CD4-positive, alpha-beta T cell treated with Interleukin-4 for 4 hours (primary cell): ENCODE data around the gene MTCP1.

Experiments
- DNase-seq: peaks from one replicate; pipeline ENCODE4 v3.0.0-alpha.2; 2020

The MTCP1 gene

GRCh38 chrX:155070975-155071693 is at the start of gene MTCP1, which contains the start of the genes BRCC3 and CMC4:
Gene MTCP1 (minus strand): TSS chrX:155071136. CDS start chrX:155066010, 5,126 bp downstream.
Gene BRCC3 (plus strand): TSS chrX:155071508. CDS start chrX:155071528, 20 bp downstream.
Gene CMC4 (minus strand): TSS chrX:155071136. CDS start chrX:155064023, 7,113 bp downstream.
- peak; percentile 75 for DNase-seq

DNA sequence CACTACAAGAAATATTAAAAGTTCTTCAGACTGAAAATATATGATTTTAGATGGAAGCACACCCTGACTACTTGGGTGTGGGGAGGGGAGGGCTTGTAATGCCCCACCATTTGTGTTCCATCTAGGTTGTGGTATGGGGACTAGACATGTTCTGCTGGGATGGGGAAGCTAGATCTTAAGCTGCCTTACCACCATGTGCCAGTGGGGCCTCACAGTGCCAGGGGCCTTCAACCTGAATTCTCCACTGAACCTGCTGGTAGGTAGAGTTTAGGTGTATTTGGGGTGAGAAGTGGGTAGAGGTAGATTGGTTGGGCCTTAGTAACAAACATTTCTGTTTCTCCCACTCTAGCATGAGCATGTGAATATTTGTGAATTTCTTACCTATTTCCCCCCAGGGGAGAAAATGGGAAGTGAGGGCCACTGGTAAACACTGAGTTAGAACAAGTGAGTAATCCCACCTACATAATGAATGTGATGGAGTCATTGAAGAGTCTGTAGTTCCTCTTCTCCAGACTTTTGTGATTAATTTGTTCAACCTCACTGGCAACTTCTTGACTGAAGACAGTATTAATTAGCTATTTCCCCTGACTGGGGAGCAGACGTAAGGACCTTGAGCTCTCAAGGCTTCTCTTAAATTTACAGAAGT is 44.4 kb upstream of the MTCP1 start:
- no peak for DNase-seq

- no peak for DNase-seq
Observed at GRCh38 chrX:155113097-155113496, 42.2 kb upstream of the MTCP1 start.

DNA sequence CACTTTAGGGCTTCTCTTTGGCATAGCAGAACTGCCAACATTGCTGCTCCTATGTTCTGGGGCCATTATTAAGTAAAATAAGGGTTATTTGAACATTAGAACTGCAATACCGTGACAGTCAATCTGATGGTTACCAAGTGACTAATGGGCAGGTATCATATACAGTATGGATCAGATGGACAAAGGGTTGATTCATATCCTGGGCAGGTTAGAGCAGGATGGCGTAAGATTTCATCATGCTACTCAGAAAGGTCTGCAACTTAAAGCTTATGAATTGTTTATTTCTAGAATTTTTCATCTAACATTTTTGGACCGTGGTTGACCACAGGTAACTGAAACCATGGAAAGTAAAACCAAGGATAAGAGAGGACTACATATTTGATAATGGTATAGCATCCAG is 41.2 kb upstream of the MTCP1 start:
- no peak for DNase-seq

DNA sequence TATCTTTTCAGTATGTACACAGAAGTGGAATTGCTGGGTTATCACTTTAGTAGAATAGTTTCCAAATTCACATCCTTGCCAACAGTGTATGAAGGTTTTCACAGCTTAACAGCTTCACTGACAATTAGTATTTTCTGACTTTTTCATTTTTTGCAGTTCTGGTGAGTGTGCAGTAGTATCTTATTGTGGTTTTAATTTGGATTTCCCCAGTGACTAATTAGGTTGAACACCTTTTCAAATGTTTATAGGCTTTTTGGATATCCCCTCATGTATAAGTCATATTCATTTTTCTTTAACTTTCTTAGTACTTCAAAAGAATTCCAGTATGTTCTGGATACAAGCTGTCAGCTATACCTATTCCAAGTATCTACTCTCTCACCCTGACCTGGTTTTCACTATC is 37.5 kb upstream of the MTCP1 start:
- peak; percentile 0 for DNase-seq

GRCh38 chrX:155105919-155106318 is 35.0 kb upstream of the MTCP1 start:
- no peak for DNase-seq

GRCh38 chrX:155094468-155095061 is 23.6 kb upstream of the MTCP1 start:
- DNase-seq = peak; percentile 41

DNA sequence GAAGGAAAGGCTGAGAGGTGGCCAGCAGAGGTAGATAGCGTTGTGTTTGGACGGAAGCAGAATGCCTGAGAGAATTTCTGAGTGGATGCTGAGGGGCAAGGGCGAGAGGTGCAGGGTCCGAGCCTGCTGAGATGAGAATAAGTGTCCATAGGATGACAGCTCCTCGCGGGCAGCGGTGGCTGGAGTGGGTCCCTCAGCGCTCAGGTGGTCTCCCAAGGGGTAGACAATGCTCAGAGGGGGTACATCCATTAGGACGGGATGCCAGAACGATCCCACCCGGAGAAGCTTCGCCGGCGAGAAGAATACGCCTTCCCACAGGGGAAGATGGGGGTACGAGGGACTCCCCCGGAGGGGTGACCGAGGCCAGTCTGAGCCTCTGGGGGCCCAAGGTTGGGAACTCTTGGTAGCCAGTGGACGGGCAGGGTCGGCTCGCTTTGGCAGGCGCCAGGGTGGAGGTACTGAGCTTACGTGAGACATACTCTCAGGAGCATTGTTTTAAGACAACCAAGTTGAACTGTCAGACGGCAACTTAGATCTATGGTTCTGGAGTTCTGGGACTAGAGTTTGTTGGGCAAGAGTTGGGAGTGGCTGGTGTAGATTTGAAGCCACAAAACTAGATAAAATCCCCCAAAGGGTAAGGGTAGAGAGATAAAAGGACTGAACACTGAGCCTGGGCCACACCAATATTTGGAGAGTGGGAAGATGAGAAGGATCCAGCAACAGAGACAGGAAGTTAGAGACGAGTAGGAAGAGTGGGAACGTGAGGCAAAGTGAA is 16.2 kb upstream of the MTCP1 start:
- no peak for DNase-seq

GRCh38 chrX:155086202-155086840 is 15.4 kb upstream of the MTCP1 start:
- DNase-seq = peak; percentile 10

DNA sequence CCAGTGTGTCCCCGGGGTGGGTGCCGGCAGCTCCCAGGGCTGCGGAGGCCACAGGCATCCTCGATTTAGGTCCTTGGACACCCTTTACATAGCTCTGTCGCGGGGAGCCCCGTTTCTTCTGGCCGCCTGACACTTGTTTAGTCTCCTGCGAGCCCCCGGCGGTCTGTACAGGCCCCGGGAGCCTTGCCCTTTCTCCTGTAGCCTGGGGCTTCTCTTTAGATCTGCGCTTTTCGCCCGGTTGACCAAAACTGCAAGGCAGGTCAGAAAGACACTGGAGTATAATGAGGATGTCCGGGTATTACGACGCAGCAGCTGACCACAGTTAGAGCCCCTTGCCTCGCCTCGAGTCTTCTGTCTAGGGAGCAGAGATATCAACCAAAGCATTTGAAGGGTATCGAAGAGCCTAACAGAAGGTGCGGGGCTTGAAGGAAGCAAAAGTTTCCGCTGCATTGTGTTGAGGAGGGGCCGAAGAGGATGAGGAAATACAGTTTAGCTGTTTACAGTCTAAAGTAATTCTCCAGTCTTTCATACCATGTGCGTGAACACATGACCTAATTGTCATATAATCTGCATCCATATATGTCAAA is 851 bp upstream of the MTCP1 start:
- DNase-seq = peak; percentile 0

- no peak for DNase-seq
Observed at GRCh38 chrX:155070663-155070974, 317 bp downstream of the MTCP1 start.

- DNase-seq = no peak
Observed at GRCh38 chrX:155070038-155070437, 898 bp downstream of the MTCP1 start.

GRCh38 chrX:155069414-155069813 is 1.5 kb downstream of the MTCP1 start:
- DNase-seq = no peak

GRCh38 chrX:155068165-155068564 is 2.8 kb downstream of the MTCP1 start:
- no peak for DNase-seq

DNA sequence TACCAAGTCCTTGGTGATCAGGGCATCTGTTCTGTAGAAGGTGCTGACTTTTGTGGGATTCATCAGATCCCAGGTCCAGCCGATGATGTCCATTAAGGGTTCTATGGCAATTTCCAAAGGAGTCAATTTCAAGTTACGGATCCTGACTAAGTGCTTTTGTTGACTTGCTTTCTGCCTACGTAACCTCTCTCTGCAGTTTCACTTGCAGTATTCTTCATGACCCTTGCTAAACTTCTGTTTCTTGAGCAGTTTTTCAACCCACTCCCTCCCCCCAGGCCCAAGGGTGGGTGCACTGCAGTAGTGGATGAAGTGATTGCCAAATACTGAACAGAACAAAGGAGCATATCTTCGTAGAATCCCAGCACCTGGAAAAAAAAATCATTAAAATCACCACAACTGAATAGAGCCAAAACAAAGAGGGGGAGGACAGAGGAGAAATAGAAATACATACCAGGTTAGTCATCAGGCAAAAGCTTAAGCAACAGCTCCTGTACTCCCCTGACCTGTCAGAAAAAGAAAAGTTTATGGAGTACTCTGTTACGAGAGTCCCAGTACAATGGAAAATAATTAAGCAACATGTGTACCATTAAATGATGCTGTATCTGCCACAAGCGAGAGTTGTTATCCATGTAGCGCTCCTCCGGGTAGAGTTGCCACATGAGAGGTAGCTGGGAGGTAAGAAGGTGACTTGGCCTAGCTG is 5.8 kb downstream of the MTCP1 start:
- DNase-seq = no peak

GRCh38 chrX:155061760-155062159 is 9.2 kb downstream of the MTCP1 start:
- DNase-seq = no peak

DNA sequence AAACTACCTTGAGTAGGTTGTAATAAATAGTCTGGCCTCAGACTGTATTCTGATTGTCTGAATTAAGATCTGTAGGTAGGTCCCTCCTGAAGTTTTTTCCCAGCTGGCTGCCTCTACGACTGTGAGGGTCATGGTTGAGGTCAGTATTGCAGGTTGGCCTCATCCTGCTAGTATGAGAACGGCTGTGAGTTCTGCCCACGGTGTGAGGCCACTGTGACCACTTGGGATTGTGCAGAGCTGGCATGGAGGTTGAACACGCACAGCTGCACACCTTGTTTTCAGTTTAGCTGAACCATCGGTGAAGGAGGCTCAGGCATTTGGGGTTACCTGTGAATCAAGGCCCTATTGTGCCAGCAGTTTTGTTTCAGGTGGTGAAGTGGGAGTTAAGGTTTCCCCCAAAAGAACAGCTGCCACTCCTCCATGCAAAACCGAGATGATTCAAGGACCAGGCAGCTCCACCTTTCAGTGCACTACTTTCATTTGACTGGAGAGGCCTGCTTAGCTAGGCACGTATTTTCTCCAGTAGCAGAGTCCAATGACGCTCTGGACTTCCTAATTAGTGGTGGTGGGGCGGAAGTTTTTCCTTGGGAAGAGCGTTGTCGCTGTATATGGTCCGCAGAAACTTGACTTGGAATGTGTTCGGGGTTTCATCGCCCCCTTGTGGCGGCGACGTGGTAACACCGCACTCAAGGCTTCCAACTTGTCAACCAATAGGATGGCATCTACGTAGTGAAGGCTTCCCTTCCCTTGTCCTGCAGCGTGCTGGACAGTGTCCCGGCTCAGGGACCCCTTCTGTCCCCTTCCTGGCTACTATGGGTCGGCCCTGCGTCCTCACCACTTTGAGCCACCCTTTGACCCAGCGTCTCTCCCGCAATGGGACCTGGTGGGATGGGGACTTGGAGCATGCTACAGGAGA is 13.8 kb downstream of the MTCP1 start:
- peak; percentile 46 for DNase-seq

GRCh38 chrX:155056471-155056870 is 14.5 kb downstream of the MTCP1 start:
- DNase-seq = peak; percentile 42

DNA sequence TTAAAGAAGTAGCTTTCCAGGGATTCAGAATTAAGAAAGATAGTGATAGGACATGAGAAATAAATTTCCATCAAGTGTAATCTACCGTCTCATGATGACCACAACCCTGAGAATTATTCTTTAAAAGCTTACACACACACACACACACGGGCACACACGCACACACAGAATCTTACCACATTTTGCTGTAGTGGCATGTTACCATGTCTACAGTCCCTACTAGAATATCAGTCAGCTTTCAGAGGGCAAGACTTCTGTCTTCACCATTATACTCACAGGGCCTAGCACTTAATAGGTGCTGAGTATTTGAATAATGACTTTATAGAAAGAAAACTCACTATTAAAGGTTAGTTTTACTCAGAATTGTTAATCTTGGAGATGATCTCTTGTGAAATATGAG is 15.4 kb downstream of the MTCP1 start:
- no peak for DNase-seq

GRCh38 chrX:155054255-155054654 is 16.7 kb downstream of the MTCP1 start:
- DNase-seq = no peak

DNA sequence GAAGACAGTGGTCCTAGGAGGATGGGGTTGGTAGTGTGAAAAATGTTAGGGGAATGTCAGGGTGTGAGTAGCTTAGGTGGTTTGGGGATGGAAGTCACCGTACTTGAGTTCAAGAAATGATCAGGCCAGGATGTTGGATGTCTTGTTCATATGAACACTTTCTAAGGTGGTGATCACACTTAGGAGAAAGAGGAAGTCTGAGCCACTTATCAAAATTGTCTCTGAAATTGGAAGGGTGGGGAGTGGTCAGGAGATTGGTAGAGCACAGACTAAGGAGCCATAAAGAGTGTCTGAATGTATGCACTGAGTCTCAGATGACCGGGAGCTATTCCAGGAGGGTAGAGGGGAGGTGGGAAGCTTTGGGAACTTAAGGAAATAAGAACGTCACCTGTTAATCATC is 17.3 kb downstream of the MTCP1 start:
- DNase-seq = no peak
